ENCODE data around the gene FILIP1L. TPM values are rescaled to one million over a fixed set of nuclear protein-coding genes. Genes with fewer than 3 reads are reported as not detected.

FILIP1L gene
- total RNA-seq, result 10 to 100 TPM in 1 of 2 donors, 1 to 10 TPM in 1; 9.5 to 28.2 TPM

DNA sequence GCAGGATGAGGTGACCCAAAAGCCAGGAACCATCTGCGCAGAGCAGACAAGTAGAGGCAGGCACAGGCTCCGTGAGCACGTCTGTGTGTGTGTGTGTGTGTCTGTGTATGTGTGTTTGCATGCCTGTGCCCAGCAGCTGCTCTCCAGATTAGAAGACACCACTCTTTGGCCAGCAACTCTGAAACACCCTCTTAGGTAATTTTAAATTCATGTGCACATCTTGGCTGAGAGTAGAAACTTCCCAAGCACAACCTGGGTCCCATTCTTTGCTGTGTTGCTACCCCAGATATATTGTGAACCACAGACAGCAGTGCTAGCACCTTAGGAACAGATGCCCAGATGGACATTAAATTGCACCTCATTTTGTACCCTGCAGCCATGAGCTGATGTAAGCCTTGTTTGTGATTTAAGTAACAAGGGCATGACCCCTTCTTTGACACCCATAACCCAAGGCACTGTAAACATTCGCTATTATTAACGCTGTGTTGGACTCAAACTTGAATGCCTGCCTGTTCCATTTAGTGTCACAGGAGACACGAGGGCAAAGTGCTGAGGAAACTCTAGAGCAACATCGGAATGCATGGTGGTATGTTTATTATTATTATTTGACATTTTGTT lies at the start of gene FILIP1L:
FILIP1L (minus strand) TSS at position 89 of the 618 bp plus-strand sequence.
- Histone ChIP-seq H3K4me3 (no peak within 1 kb of the TSS), H3K4me1 (replicated peaks) (no peaks in the 10 kb centered on the region), H3K27ac (no peak within 1 kb of the TSS), H3K9me3 (no peaks in the 10 kb centered on the region), H3K27me3 (replicated peaks; ENCODE audit: insufficient read depth) (no peaks in the 10 kb centered on the region), H3K36me3 (no peaks in the 10 kb centered on the region)
- intact Hi-C loops (cut with DNase I), result loop anchor here (5.0 kb wide), 1 partner anchor 38 kb away; no protein-coding TSS in a partner anchor
- DNase-seq (ENCODE audit: low spot score), result no peak
- TF ChIP-seq POLR2AphosphoS5 (IDR thresholded peaks at IDR 0.05) (no peak), POLR2A (IDR thresholded peaks at IDR 0.05) (no peak)
- TF ChIP-seq, protein P1, sequence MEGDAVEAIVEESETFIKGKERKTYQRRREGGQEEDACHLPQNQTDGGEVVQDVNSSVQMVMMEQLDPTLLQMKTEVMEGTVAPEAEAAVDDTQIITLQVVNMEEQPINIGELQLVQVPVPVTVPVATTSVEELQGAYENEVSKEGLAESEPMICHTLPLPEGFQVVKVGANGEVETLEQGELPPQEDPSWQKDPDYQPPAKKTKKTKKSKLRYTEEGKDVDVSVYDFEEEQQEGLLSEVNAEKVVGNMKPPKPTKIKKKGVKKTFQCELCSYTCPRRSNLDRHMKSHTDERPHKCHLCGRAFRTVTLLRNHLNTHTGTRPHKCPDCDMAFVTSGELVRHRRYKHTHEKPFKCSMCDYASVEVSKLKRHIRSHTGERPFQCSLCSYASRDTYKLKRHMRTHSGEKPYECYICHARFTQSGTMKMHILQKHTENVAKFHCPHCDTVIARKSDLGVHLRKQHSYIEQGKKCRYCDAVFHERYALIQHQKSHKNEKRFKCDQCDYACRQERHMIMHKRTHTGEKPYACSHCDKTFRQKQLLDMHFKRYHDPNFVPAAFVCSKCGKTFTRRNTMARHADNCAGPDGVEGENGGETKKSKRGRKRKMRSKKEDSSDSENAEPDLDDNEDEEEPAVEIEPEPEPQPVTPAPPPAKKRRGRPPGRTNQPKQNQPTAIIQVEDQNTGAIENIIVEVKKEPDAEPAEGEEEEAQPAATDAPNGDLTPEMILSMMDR (IDR thresholded peaks at IDR 0.05), result no peak
- WGBS, result 68% methylated on average over 7 of the region's 7 CpGs

DNA sequence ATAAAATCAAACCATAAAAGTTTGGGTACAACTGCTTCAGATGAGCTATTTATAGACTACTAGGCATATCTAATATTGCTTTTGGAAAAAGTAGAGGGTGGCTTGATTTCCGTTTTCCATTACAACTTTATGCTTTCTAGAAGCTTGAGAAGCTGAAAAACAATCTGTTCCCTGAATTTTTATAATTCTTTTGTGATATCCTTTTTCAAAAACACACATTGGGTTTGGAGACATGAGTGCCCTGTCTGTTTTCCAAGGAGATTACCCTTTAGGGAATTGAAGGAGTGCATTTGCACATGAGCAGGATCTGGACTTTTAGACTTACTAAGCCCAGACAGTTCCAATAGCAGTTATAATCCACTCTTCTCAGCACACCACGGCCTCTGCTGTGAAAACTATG lies 49.5 kb upstream of the FILIP1L start:
- no peak overlapping the region for H3K4me3 ChIP-seq
- no peaks in the 10 kb centered on the region for H3K9me3 ChIP-seq
- no peaks in the 10 kb centered on the region for H3K27me3 ChIP-seq (replicated peaks; ENCODE audit: insufficient read depth)
- no peaks in the 10 kb centered on the region for H3K36me3 ChIP-seq
- TF ChIP-seq POLR2A (IDR thresholded peaks at IDR 0.05), result no peak
- TF ChIP-seq, protein P1 (IDR thresholded peaks at IDR 0.05), result no peak
- TF ChIP-seq POLR2AphosphoS5 (IDR thresholded peaks at IDR 0.05), result no peak
- H3K27ac ChIP-seq, result peak overlapping the region in 1 of 2 donors; percentile 49
- 63% methylated on average over 2 of the region's 2 CpGs for WGBS
- intact Hi-C loops (cut with DNase I), result no loop called here
- H3K4me1 ChIP-seq (replicated peaks), result no peaks in the 10 kb centered on the region
- no peak for DNase-seq (ENCODE audit: low spot score)

DNA sequence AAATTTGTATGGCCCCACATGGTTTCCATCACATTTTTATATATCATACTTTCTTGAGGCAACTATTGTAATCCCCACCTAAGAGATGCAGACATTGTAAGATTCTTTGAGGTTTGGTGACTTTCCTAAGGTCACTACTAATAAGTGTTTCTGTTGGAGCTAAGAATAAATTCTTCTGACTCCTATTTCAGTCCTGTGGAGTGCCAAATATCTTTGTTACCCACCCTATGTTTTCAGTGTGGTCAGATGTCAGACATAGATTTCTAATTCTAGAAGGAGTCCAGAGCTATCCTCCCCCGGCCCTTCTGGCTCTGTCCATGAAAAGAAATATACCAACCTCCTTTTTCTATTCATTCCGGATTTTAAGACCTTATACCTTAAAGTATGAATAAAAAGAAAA lies 46.2 kb upstream of the FILIP1L start:
- H3K9me3 ChIP-seq, result no peaks in the 10 kb centered on the region
- no peak for DNase-seq (ENCODE audit: low spot score)
- H3K36me3 ChIP-seq, result no peaks in the 10 kb centered on the region
- H3K27ac ChIP-seq, result no peak overlapping the region
- intact Hi-C loops (cut with DNase I), result no loop called here
- no peaks in the 10 kb centered on the region for H3K27me3 ChIP-seq (replicated peaks; ENCODE audit: insufficient read depth)
- WGBS, result 97% methylated on average over 2 of the region's 2 CpGs
- H3K4me3 ChIP-seq, result no peak overlapping the region
- no peak for TF ChIP-seq POLR2AphosphoS5 (IDR thresholded peaks at IDR 0.05)
- no peak for TF ChIP-seq POLR2A (IDR thresholded peaks at IDR 0.05)
- TF ChIP-seq, protein P1 (IDR thresholded peaks at IDR 0.05), result no peak
- H3K4me1 ChIP-seq (replicated peaks), result no peaks in the 10 kb centered on the region

DNA sequence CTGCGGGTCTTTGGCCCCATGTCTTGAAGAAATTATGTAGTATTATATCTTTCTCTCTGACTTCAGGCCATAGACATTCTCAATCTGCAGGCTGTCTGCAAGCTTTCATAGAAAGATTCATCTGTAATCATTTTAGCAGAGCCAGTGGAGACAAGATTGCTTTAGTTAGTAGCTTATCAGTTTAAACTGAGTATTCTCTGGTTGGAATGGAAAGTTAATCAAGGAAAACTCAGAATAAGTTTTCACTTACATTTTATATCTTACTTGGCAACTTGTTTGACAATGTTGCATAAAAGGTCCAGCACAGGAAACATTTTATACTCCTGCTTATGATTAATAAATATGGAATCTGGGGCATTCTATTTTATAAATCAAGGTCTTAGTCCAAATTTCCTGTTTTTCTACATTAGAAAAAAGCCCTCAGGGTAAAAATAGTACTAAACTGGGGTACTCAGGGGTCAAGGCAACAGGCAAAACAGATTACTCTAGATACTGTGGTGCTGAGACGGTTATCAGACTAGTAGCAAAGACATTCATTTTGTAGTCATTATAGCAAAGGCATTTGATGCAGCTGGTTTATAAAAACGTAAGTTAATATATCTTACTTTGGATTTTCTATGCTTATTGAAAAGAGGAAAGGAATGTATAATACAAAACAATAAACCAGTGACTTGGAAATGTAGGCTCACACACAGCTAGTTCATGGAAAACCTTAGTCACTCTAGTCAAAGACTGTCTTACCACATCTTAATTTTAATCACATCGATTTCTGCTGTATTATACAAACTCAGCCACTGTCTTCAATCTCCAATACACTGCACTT lies 45.2 kb upstream of the FILIP1L start:
- H3K27me3 ChIP-seq (replicated peaks; ENCODE audit: insufficient read depth), result no peaks in the 10 kb centered on the region
- H3K4me3 ChIP-seq, result no peak overlapping the region
- intact Hi-C loops (cut with DNase I), result no loop called here
- DNase-seq (ENCODE audit: low spot score), result no peak
- H3K36me3 ChIP-seq, result no peaks in the 10 kb centered on the region
- H3K27ac ChIP-seq, result no peak overlapping the region
- no peaks in the 10 kb centered on the region for H3K9me3 ChIP-seq
- no peaks in the 10 kb centered on the region for H3K4me1 ChIP-seq (replicated peaks)
- TF ChIP-seq, protein P1 (IDR thresholded peaks at IDR 0.05), result no peak
- TF ChIP-seq POLR2AphosphoS5 (IDR thresholded peaks at IDR 0.05) (no peak), POLR2A (IDR thresholded peaks at IDR 0.05) (no peak)
- 66% methylated on average over 4 of the region's 4 CpGs for WGBS
